Muscle layer of duodenum (tissue), 2 donors: ENCODE measurements around the gene ZNF649.
"Not testable (repeated sequence)": the region's sequence is repeated elsewhere in the genome, so short reads cannot be mapped to it uniquely, and the experiment has no call there.

Experiments used
- H3K27ac ChIP-seq: one replicate; pipeline ENCODE4 v1.7.0; 2013; ENCODE audit warnings: mild to moderate bottlenecking, low read length
- H3K27me3 ChIP-seq: one replicate; pipeline ENCODE4 v1.7.0; 2013; ENCODE audit warnings: low read depth, mild to moderate bottlenecking, control low read depth, low read length
- H3K36me3 ChIP-seq, 2 donors: one replicate each; pipeline ENCODE4 v1.7.0; 2013; ENCODE audit warnings: low read length in 2 of 2, control low read depth in 1 of 2, mild to moderate bottlenecking in 1 of 2; ENCODE audit not compliant: insufficient read depth in 2 of 2, control insufficient read depth in 1 of 2
- H3K4me1 ChIP-seq, 2 donors: one replicate each; pipeline ENCODE4 v1.7.0; 2013; ENCODE audit warnings: low read length in 2 of 2, mild to moderate bottlenecking in 2 of 2, control low read depth in 1 of 2, moderate library complexity in 1 of 2; ENCODE audit not compliant: insufficient read depth in 2 of 2, control insufficient read depth in 1 of 2
- H3K4me3 ChIP-seq, 2 donors: one replicate each; pipeline ENCODE4 v1.7.0; 2013; ENCODE audit warnings: low read length in 2 of 2, low read depth in 1 of 2, mild to moderate bottlenecking in 1 of 2
- H3K9me3 ChIP-seq, 2 donors: one replicate each; pipeline ENCODE4 v1.7.0; 2013; ENCODE audit warnings: low read length in 2 of 2, control low read depth in 1 of 2, mild to moderate bottlenecking in 1 of 2; ENCODE audit not compliant: control insufficient read depth in 1 of 2
- donor health status: healthy.

ZNF649 gene

DNA sequence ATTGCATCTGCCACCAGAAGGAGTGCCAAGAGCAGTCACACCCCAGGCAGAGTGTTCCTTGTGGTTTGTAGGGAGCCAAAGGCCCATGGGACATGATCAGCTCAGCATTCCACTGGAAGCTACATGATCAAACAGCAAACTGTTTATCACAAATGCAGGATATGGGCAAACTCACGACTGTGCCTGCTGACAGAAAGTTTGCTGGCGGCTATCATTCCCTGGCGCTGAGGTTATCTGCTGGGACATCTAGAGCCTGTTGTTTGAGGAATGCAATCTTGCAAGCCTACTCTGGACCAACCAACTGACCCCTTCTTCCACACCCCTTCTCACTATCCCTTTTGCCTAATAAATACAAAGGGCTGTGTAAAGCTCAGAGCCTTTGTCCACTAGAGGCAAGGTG, 14.8 kb upstream of the ZNF649 start:
- Histone ChIP-seq H3K4me3 (peak overlapping the region in 1 of 2 donors; percentile 48), H3K27me3 (no peaks in the 10 kb centered on the region), H3K9me3 (peaks cover 62 to 82% of the 10 kb centered on the region in 2 donors), H3K4me1 (no peaks in the 10 kb centered on the region), H3K36me3 (no peaks in the 10 kb centered on the region), H3K27ac (no peak overlapping the region)

DNA sequence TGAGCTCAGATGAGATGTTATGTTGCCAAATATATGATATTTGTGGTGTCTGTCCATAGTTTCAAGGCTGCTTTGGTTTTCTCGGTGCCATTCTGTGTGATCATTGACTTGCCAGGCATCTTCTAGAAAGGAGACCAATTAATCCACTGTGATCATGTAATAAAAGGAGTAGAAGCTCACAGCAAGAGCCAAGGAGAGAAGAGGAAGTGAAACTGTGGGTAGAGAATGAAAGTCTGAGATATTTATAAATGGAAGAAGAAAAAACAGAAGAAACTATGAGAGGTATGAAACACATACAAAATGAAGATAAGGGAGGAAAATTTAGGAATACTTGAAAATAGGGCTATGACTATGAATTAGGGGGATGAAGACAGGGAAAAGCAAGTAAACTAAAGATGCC, 11.3 kb upstream of the ZNF649 start:
- Histone ChIP-seq H3K36me3 (no peaks in the 10 kb centered on the region), H3K9me3 (peaks cover 46 to 68% of the 10 kb centered on the region in 2 donors), H3K4me1 (no peaks in the 10 kb centered on the region), H3K27me3 (no peaks in the 10 kb centered on the region), H3K4me3 (peak overlapping the region in 1 of 2 donors; percentile 38), H3K27ac (no peak overlapping the region)

GRCh38 chr19:51915324-51915867, 10.6 kb upstream of the ZNF649 start:
- Histone ChIP-seq H3K9me3 (peaks cover 38 to 61% of the 10 kb centered on the region in 2 donors), H3K4me3 (peak overlapping the region in 1 of 2 donors; percentile 36), H3K27me3 (no peaks in the 10 kb centered on the region), H3K27ac (no peak overlapping the region), H3K4me1 (no peaks in the 10 kb centered on the region), H3K36me3 (no peaks in the 10 kb centered on the region)

DNA sequence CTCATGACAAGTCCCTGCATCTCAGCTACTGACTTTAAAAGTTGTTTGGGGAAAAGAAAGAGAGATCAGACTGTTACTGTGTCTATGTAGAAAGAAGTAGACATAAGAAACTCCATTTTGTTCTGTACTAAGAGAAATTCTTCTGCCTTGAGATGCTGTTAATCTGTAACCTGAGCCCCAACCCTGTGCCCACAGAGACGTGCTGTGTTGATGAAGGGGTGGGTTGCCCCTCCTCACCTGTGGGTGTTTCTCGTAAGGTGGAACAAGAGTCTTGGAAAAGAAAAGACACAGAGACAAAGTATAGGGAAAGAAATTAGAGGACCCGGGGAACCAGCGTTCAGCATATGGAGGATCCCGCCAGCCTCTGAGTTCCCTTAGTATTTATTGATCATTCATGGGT, 3.2 kb upstream of the ZNF649 start:
- not testable (repeated sequence) for H3K27me3 ChIP-seq, H3K4me1 ChIP-seq, H3K36me3 ChIP-seq, H3K4me3 ChIP-seq, H3K27ac ChIP-seq, H3K9me3 ChIP-seq

DNA sequence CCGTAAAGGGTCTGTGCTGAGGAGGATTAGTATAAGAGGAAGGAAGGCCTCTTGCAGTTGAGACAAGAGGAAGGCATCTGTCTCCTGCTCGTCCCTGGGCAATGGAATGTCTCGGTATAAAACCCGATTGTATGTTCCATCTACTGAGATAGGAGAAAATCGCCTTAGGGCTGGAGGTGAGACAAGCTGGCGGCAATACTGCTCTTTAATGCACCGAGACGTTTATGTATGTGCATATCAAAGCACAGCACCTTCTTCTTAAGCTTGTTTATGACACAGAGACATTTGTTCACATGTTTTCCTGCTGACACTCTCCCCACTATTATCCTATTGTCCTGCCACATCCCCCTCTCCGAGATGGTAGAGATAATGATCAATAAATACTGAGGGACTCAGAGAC, 1.3 kb upstream of the ZNF649 start:
- not testable (repeated sequence) for H3K4me1 ChIP-seq, H3K4me3 ChIP-seq, H3K36me3 ChIP-seq, H3K27me3 ChIP-seq, H3K27ac ChIP-seq
- peaks cover 4 to 19% of the 10 kb centered on the region in 2 donors for H3K9me3 ChIP-seq

DNA sequence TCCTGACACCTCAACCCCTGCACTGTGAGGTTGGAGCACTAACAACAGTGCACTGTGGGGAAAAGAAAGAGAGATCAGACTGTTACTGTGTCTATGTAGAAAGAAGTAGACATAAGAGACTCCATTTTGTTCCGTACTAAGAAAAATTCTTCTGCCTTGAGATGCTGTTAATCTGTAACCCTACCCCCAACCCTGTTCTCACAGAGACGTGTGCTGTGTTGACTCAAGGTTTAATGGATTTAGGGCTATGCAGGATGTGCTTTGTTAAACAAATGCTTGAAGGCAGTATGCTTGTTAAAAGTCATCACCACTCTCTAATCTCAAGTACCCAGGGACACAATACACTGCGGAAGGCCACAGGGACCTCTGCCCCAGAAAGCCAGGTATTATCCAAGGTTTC, 822 bp upstream of the ZNF649 start:
- not testable (repeated sequence) for H3K36me3 ChIP-seq, H3K27me3 ChIP-seq, H3K27ac ChIP-seq, H3K4me1 ChIP-seq
- peaks cover 7 to 24% of the 10 kb centered on the region in 2 donors for H3K9me3 ChIP-seq
- peak overlapping the region in 1 of 2 donors; percentile 75 for H3K4me3 ChIP-seq

GRCh38 chr19:51905206-51905605, 389 bp upstream of the ZNF649 start:
- Histone ChIP-seq H3K27ac (no peak overlapping the region), H3K27me3 (no peaks in the 10 kb centered on the region), H3K36me3 (peaks cover 6 to 11% of the 10 kb centered on the region in 2 donors), H3K9me3 (peaks cover 10 to 28% of the 10 kb centered on the region in 2 donors), H3K4me3 (peak overlapping the region; percentile 75 to 98), H3K4me1 (peaks cover 0 to 8% of the 10 kb centered on the region in 2 donors)

- Histone ChIP-seq H3K4me1 (peaks cover 0 to 8% of the 10 kb centered on the region in 2 donors), H3K9me3 (peaks cover 22 to 28% of the 10 kb centered on the region in 2 donors), H3K36me3 (peaks cover 21 to 31% of the 10 kb centered on the region in 2 donors), H3K4me3 (peak overlapping the region; percentile 23 to 75), H3K27ac (no peak overlapping the region), H3K27me3 (no peaks in the 10 kb centered on the region)
These were observed 1.6 kb downstream of the ZNF649 start for GRCh38 chr19:51903192-51903591.

GRCh38 chr19:51901860-51902259, 3.0 kb downstream of the ZNF649 start:
- Histone ChIP-seq H3K36me3 (peaks cover 33 to 45% of the 10 kb centered on the region in 2 donors), H3K9me3 (peaks cover 22 to 31% of the 10 kb centered on the region in 2 donors), H3K4me3 (no peak overlapping the region), H3K4me1 (peaks cover 0 to 8% of the 10 kb centered on the region in 2 donors), H3K27ac (no peak overlapping the region), H3K27me3 (no peaks in the 10 kb centered on the region)

DNA sequence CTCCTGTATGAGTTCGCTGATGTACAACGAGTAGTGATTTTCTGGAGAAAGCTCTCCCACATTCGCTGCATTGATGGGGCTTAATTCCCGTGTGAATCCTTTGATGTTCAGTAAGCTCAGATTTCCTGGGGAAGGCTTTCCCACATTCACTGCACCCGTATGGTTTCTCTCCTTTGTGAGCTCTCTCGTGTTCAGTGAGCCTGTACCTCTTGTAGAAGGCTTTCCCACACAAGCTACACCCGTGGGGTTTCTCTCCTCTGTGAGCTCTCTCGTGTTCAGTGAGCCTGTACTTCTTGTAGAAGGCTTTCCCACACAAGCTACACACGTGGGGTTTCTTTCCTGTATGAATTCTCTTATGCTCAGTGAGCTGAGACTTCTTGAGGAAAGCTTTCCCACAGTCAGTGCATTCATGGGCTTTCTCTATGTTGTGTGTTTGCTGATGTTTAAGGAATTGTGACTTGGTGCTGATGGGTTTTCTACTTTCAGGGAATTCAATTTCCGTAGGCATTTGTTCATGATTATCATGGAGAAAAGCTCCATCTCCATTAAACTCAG, 13.5 kb downstream of the ZNF649 start:
- H3K4me1 ChIP-seq, result peaks cover 0 to 7% of the 10 kb centered on the region in 2 donors
- peak overlapping the region; percentile 1 to 58 for H3K4me3 ChIP-seq
- H3K9me3 ChIP-seq, result peaks cover 68 to 71% of the 10 kb centered on the region in 2 donors
- no peaks in the 10 kb centered on the region for H3K27me3 ChIP-seq
- no peak overlapping the region for H3K27ac ChIP-seq
- H3K36me3 ChIP-seq, result peaks cover 48 to 78% of the 10 kb centered on the region in 2 donors

GRCh38 chr19:51889934-51890333, 14.9 kb downstream of the ZNF649 start:
- no peaks in the 10 kb centered on the region for H3K27me3 ChIP-seq
- H3K27ac ChIP-seq, result no peak overlapping the region
- peaks cover 40 to 65% of the 10 kb centered on the region in 2 donors for H3K36me3 ChIP-seq
- H3K4me3 ChIP-seq, result peak overlapping the region in 1 of 2 donors; percentile 58
- peaks cover 0 to 7% of the 10 kb centered on the region in 2 donors for H3K4me1 ChIP-seq
- H3K9me3 ChIP-seq, result peaks cover 64 to 71% of the 10 kb centered on the region in 2 donors
